ENCODE measurements around the gene NTM.

The NTM gene

GRCh38 chr11:132373405-132374143, 1003.2 kb downstream of the NTM start:
- no peak for DNase-seq

DNA sequence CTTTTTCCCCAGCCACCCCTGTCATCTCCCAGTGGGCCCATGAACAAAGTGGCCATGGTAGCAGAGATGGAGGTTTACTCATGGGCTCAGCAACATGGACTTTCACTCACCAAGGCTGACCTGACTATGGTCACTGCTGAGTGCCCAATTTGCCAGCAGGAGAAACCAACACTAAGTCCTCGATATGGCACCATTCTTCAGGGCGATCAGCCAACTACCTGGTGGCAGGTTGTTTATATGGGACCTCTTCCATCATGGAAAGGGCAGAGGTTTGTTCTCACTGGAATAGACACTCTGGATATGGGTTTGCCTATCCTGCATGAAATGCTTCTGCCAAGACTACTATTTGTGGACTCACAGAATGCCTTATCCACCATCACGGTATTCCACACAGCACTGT, 1009.1 kb downstream of the NTM start:
- no peak for DNase-seq
